ENCODE data around the gene MTSS2. TPM values are rescaled to one million over a fixed set of nuclear protein-coding genes. Genes with fewer than 3 reads are reported as not detected.

The MTSS2 gene
- total RNA-seq, 4 donors from 2014 or later: 42.6 to 160 (median 93.9) TPM

DNA sequence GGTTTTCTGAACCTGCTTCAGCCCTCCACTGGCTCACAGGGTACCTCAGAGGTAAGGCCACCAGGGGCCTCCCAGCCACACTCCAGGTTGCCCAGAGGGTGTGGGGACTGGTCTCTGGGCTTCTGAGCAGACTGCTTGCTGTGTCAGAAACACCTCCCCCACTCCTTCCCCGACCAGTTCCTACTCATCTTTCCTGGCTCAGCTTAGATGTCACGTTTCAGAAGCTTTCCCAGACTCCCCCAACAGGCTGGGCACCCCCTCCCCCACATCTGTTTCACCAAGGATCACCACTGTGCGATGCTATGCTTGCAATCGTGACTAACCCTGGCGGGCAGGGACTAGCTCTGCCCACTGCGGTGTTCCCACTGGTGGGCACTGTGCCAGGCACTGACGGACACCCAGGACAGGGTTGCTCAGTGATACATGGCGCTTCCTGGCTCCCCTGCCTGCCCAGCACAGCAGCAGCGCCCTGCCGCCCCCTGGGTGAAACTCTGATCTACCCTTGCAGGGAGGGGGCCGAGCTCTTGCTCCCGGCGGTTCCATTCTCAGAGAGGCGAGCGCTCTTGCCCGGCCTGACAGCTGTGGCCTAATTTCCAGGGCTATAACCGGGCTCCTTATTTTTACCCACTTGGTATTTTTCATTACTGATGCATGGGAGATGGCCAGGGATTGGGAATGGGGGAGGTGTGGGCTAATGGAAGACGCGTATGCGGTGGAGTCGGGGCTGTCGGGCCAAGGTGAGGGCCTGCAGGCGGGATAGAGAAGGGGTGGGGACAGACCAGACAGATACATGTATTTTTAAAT is 29.4 kb upstream of the MTSS2 start:
- TF ChIP-seq POLR2A (IDR thresholded peaks at IDR 0.05): peak; percentile 65
- TF ChIP-seq, protein P1, sequence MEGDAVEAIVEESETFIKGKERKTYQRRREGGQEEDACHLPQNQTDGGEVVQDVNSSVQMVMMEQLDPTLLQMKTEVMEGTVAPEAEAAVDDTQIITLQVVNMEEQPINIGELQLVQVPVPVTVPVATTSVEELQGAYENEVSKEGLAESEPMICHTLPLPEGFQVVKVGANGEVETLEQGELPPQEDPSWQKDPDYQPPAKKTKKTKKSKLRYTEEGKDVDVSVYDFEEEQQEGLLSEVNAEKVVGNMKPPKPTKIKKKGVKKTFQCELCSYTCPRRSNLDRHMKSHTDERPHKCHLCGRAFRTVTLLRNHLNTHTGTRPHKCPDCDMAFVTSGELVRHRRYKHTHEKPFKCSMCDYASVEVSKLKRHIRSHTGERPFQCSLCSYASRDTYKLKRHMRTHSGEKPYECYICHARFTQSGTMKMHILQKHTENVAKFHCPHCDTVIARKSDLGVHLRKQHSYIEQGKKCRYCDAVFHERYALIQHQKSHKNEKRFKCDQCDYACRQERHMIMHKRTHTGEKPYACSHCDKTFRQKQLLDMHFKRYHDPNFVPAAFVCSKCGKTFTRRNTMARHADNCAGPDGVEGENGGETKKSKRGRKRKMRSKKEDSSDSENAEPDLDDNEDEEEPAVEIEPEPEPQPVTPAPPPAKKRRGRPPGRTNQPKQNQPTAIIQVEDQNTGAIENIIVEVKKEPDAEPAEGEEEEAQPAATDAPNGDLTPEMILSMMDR (IDR thresholded peaks at IDR 0.05 in 4 of 5, conservative IDR thresholded peaks at IDR 0.05 in 1 of 5): peak in 4 of 5 experiments; percentile 6 to 34 (median 14)
- DNase-seq (peak; percentile 91 to 99), ATAC-seq (peak; percentile 83 to 87)
- intact Hi-C loops (cut with DNase I; ENCODE audit: low total_unique reads): loop anchor here (1.0 to 2.0 kb wide), 3 partner anchors 14 to 29 kb away; partner anchors contain the start of gene MTSS2
- peak overlapping the region; percentile 5 to 21 (median 12) for H3K4me3 ChIP-seq
- in situ Hi-C loops (cut with MboI; ENCODE audit: low sequenced_read_pairs in 4 of 4): no loop called here
- no peaks in the 10 kb centered on the region for H3K9me3 ChIP-seq
- peak overlapping the region; percentile 94 to 97 (median 96) for H3K27ac ChIP-seq
- H3K36me3 ChIP-seq: no peaks in the 10 kb centered on the region
- H3K4me1 ChIP-seq: peaks cover 37 to 39% of the 10 kb centered on the region in 2 donors
- H3K27me3 ChIP-seq: no peaks in the 10 kb centered on the region

DNA sequence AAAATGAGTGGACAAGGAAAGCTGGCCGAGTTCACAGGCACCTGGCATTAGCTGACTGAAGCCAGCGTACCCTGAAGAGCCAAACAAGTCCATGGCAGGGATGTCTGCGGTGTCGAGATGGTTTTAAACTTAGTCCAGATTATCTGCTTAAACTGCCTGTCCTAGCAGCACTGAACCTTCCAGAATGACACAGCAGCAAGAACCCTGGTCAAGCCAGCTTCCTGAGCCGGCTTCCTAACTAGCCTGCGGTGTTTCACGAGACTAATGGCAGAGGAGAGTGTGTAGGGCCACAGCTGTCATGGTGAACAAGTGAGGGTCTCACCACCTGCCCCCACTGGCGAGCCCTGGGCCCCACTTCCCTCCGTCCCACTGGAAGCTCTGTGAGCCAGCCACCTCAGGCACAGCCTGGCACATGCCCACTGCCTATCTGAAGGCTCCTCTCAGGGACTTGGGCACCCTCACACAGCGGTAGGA is 28.8 kb upstream of the MTSS2 start:
- H3K27ac ChIP-seq: peak overlapping the region; percentile 94 to 97 (median 96)
- no peaks in the 10 kb centered on the region for H3K36me3 ChIP-seq
- no peak for TF ChIP-seq POLR2A (IDR thresholded peaks at IDR 0.05)
- TF ChIP-seq, protein P1 (IDR thresholded peaks at IDR 0.05 in 4 of 5, conservative IDR thresholded peaks at IDR 0.05 in 1 of 5): no peak
- intact Hi-C loops (cut with DNase I; ENCODE audit: low total_unique reads) (loop anchor here (1.0 to 2.0 kb wide), 3 partner anchors 14 to 28 kb away; partner anchors contain the start of gene MTSS2), in situ Hi-C loops (cut with MboI; ENCODE audit: low sequenced_read_pairs in 4 of 4) (no loop called here)
- no peaks in the 10 kb centered on the region for H3K27me3 ChIP-seq
- ATAC-seq (peak; percentile 43 to 69), DNase-seq (peak in 1 of 2 donors; percentile 49)
- peak overlapping the region in 2 of 4 donors; percentile 5 to 18 for H3K4me3 ChIP-seq
- peaks cover 37 to 39% of the 10 kb centered on the region in 2 donors for H3K4me1 ChIP-seq
- no peaks in the 10 kb centered on the region for H3K9me3 ChIP-seq

DNA sequence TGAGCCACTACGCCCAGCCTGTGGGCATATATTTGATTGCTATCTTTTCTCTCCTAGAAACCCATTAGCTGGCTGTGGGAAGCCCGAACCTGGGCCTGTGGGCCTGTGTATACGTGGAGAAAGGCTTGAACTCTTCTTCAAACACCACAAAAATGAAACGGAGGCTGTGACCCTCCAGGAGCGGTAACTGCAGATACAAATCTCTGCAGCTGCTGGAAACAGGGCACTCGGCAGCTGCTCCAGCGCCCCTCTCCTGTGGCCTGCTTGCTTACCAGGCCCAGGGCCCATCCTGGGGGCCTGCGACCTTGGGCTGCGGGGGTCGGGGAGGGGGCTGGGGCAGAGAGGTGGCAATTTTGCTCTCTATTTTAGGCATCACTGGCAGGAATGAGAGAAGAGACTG is 28.0 kb upstream of the MTSS2 start:
- no peak for ATAC-seq
- intact Hi-C loops (cut with DNase I; ENCODE audit: low total_unique reads) (loop anchor here (2.0 kb wide), 1 partner anchor 13 kb away; no protein-coding TSS in a partner anchor), in situ Hi-C loops (cut with MboI; ENCODE audit: low sequenced_read_pairs in 4 of 4) (no loop called here)
- no peak for TF ChIP-seq POLR2A (IDR thresholded peaks at IDR 0.05)
- TF ChIP-seq, protein P1 (IDR thresholded peaks at IDR 0.05 in 4 of 5, conservative IDR thresholded peaks at IDR 0.05 in 1 of 5): no peak
- Histone ChIP-seq H3K36me3 (no peaks in the 10 kb centered on the region), H3K27ac (peak overlapping the region; percentile 94 to 97 (median 96)), H3K9me3 (no peaks in the 10 kb centered on the region), H3K27me3 (no peaks in the 10 kb centered on the region), H3K4me1 (peaks cover 41 to 47% of the 10 kb centered on the region in 2 donors), H3K4me3 (no peak overlapping the region)
- no peak for DNase-seq

DNA sequence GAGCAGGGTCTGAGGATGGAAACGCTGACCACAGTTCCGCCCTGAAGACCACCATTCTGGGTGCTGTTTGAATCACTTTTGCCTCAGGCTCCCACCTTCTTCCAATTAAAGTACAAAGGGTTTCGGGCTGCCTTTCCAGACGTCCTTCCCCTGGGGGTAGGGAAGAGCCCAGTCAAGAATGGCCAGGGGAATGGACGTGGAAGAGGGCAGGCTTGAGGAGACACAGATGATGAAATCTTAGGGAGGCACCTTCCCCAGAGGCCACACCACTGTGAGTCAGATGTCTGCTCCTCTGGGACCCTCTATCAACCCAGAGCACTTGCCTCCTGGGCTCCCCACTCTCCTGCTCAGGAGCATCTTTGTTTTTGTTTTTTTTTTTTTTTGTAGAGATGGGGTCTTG is 27.5 kb upstream of the MTSS2 start:
- H3K27ac ChIP-seq: peak overlapping the region in 1 of 4 donors; percentile 95
- H3K36me3 ChIP-seq: no peaks in the 10 kb centered on the region
- H3K27me3 ChIP-seq: no peaks in the 10 kb centered on the region
- H3K9me3 ChIP-seq: no peaks in the 10 kb centered on the region
- in situ Hi-C loops (cut with MboI; ENCODE audit: low sequenced_read_pairs in 4 of 4) (no loop called here), intact Hi-C loops (cut with DNase I; ENCODE audit: low total_unique reads) (no loop called here)
- H3K4me1 ChIP-seq: peaks cover 41 to 51% of the 10 kb centered on the region in 2 donors
- TF ChIP-seq, protein P1 (IDR thresholded peaks at IDR 0.05 in 4 of 5, conservative IDR thresholded peaks at IDR 0.05 in 1 of 5): no peak
- TF ChIP-seq POLR2A (IDR thresholded peaks at IDR 0.05): no peak
- ATAC-seq (no peak), DNase-seq (no peak)
- no peak overlapping the region for H3K4me3 ChIP-seq

Measured in gastrocnemius medialis (tissue), 4 donors.